ENCODE measurements around the gene MICAL1. TPM values are rescaled to one million over a fixed set of nuclear protein-coding genes. Genes with fewer than 3 reads are reported as not detected.

The MICAL1 gene
- polyA plus RNA-seq, result 100 to 1,000 TPM in 3 of 4 donors, 10 to 100 TPM in 1; 48.0 to 316 (median 181) TPM
- long read RNA-seq, donor 1, transcript MICAL1-202 (25 exons, 3,645 nt), result major isoform, 7 of 193 reads
- long read RNA-seq, donor 1, partial matches to known transcripts, result 186 of 193 reads
- long read RNA-seq, donor 1, other reads (novel, unspliced or antisense), result 0 of 193 reads
- long read RNA-seq, donor 2, partial matches to known transcripts, result 0 of 2 reads
- long read RNA-seq, donor 2, other reads (novel, unspliced or antisense), result 0 of 2 reads
- long read RNA-seq, donor 3, partial matches to known transcripts, result 38 of 39 reads
- long read RNA-seq, donor 3, other reads (novel, unspliced or antisense), result 0 of 39 reads
- long read RNA-seq, donor 4, result 0 reads
- long read RNA-seq, donor 5, partial matches to known transcripts, result 19 of 19 reads
- long read RNA-seq, donor 5, other reads (novel, unspliced or antisense), result 0 of 19 reads
- long read RNA-seq, donor 6, partial matches to known transcripts, result 16 of 19 reads
- long read RNA-seq, donor 6, other reads (novel, unspliced or antisense), result 0 of 19 reads
- long read RNA-seq, donor 7, result 0 reads
- long read RNA-seq, donor 8, result 0 reads
- long read RNA-seq, donor 9, partial matches to known transcripts, result 5 of 6 reads
- long read RNA-seq, donor 9, other reads (novel, unspliced or antisense), result 0 of 6 reads
- long read RNA-seq, donor 10, partial matches to known transcripts, result 12 of 16 reads
- long read RNA-seq, donor 10, other reads (novel, unspliced or antisense), result 0 of 16 reads

DNA sequence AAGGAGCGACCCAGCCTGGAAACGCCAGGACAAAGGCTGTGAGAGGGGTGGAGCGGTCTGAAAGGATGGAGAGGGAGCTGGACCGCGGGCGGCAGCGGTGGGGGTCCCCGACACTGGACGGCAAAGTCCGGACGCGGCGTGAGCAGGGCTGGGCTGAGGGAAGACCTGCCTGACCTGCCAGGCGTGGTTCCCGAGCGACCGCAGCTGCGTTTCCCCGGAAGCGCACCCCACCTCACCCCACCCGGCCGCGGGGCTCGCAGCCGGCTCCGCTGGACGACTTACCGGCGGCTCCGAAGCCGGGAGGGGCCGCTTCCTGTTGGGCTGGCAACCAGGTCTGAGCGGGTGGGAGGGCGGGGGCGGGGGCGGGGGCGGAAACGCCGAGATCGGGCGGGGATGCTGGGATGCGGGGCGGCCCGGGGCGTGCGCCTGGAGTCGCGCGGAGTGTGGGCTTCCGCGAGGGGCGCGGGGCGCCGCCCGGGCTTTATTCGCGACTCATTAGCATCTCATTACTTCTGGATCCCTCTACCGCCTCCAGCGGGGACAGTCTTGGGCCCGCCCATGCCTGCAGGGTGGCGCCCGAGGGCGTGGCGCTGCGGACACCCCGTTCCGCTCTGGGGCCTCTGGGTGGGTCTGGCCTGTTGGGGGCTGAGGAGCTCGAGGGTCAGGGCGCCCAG lies at the start of gene MICAL1:
MICAL1 (minus strand) TSS at position 336 of the 674 bp plus-strand sequence. CDS start 1,576 bp downstream, outside the sequence.
- WGBS, 3 donors, result 0% methylated on average over 39 to 70 of the region's 70 CpGs
- H3K27ac ChIP-seq (ENCODE audit: low read depth in 1 of 3, low read length in 2 of 3), result peak within 1 kb of the TSS; percentile 89 to 96 (median 90)
- no peak for FAIRE-seq

DNA sequence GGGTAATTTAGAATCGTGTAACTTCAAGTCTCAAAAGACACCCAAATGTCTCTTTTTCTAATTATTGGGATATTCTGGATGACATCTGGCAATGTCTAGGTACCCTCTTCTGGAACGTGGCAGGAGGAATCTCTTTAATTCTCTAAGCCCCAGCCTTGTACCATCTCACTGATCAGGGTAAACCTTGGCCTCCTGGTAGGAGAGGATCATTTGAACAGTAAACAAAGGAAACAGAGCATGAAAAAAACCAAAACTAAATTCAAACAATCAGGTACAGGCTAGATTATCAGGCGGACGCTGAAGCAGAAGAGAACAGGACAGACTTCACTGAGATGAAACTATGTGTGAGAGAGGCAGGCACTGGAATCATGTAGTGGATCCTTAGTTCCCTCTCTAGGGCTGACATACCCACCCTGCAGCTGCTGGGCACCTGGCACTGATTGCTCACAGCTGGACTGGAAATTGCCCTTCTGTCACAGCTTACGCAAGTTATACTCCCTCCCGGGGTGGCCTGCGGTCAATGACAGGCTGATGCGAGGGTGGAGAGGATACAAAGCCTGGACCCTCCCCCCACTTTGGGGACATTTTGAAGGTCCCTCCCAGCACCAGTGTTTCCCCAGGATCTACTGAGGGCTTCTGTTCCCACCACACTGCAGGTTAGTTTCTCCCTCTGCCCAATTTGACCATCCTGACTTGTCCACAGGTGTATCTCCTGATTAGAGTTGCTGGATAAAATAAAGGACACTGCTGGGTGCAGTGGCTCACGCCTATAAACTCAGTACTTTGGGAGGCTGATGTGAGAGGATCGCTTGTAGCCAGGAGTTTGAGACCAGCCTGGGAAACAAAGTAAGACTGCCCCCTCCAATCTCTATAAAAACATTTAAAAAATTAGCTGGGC lies 48.0 kb upstream of the MICAL1 start:
- DNase-seq (peak in 1 of 2 donors; percentile 36), FAIRE-seq (no peak)
- no peak overlapping the region for H3K27ac ChIP-seq (ENCODE audit: low read depth in 1 of 3, low read length in 2 of 3)
- no peaks in the 10 kb centered on the region for H3K9me3 ChIP-seq (ENCODE audit: control insufficient read depth in 2 of 2, insufficient read depth in 1 of 2, low read depth in 1 of 2, low read length in 1 of 2)
- WGBS, 3 donors, result 30 to 59% (median 37%) methylated on average over 10 of the region's 10 CpGs
- H3K4me1 ChIP-seq (ENCODE audit: control insufficient read depth in 3 of 3, insufficient read depth in 2 of 3, low read depth in 1 of 3, low read length in 2 of 3), result no peaks in the 10 kb centered on the region
- no peaks in the 10 kb centered on the region for H3K27me3 ChIP-seq (ENCODE audit: control insufficient read depth in 3 of 3, insufficient read depth in 3 of 3, low read length in 3 of 3)
- H3K36me3 ChIP-seq (ENCODE audit: control insufficient read depth in 3 of 3, insufficient read depth in 2 of 3, low read depth in 1 of 3, low read length in 3 of 3), result no peaks in the 10 kb centered on the region
- no peak overlapping the region for H3K4me3 ChIP-seq (ENCODE audit: low read depth in 1 of 3, low read length in 3 of 3)

More for the DNA sequence above, at the start of gene MICAL1:
- H3K9me3 ChIP-seq (ENCODE audit: control insufficient read depth in 2 of 2, insufficient read depth in 1 of 2, low read depth in 1 of 2, low read length in 1 of 2), result no peaks in the 10 kb centered on the region
- peak within 1 kb of the TSS; percentile 80 to 94 (median 83) for H3K4me3 ChIP-seq (ENCODE audit: low read depth in 1 of 3, low read length in 3 of 3)
- peaks cover 0 to 30% (median 2%) of the 10 kb centered on the region in 3 donors for H3K36me3 ChIP-seq (ENCODE audit: control insufficient read depth in 3 of 3, insufficient read depth in 2 of 3, low read depth in 1 of 3, low read length in 3 of 3)
- peak; percentile 90 to 93 for DNase-seq
- H3K27me3 ChIP-seq (ENCODE audit: control insufficient read depth in 3 of 3, insufficient read depth in 3 of 3, low read length in 3 of 3), result no peaks in the 10 kb centered on the region
- H3K4me1 ChIP-seq (ENCODE audit: control insufficient read depth in 3 of 3, insufficient read depth in 2 of 3, low read depth in 1 of 3, low read length in 2 of 3), result peaks cover 5 to 34% (median 5%) of the 10 kb centered on the region in 3 donors

DNA sequence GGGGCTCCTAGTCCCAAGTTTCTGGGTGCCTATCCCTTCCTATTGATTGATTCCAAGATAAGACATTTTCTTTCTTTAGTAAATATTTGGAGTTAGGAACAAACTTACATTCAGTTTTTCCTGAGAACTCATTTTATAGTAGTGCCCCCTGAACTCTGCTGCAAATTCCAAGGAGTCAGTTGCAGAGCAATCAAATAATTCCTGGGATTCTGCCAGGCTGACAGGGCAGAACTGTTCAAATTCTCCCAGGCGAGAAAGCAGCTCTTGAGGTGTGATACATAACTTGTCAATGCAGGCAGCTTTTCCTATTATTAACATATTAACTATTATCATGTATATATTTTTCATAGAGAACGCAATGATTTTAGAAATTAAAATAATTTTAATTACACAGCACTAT lies 43.4 kb upstream of the MICAL1 start:
- 43 to 71% (median 53%) methylated on average over 2 of the region's 2 CpGs for WGBS, 3 donors
- no peak for DNase-seq

GRCh38 chr6:109498052-109498451 lies 42.5 kb upstream of the MICAL1 start:
- Histone ChIP-seq H3K4me1 (ENCODE audit: control insufficient read depth in 3 of 3, insufficient read depth in 2 of 3, low read depth in 1 of 3, low read length in 2 of 3) (no peaks in the 10 kb centered on the region), H3K4me3 (ENCODE audit: low read depth in 1 of 3, low read length in 3 of 3) (no peak overlapping the region), H3K9me3 (ENCODE audit: control insufficient read depth in 2 of 2, insufficient read depth in 1 of 2, low read depth in 1 of 2, low read length in 1 of 2) (no peaks in the 10 kb centered on the region), H3K27ac (ENCODE audit: low read depth in 1 of 3, low read length in 2 of 3) (no peak overlapping the region), H3K27me3 (ENCODE audit: control insufficient read depth in 3 of 3, insufficient read depth in 3 of 3, low read length in 3 of 3) (no peaks in the 10 kb centered on the region), H3K36me3 (ENCODE audit: control insufficient read depth in 3 of 3, insufficient read depth in 2 of 3, low read depth in 1 of 3, low read length in 3 of 3) (no peaks in the 10 kb centered on the region)
- WGBS, 3 donors, result 85 to 90% (median 89%) methylated on average over 4 of the region's 4 CpGs
- FAIRE-seq, result no peak
- no peak for DNase-seq

More for the DNA sequence above, 43.4 kb upstream of the MICAL1 start:
- H3K36me3 ChIP-seq (ENCODE audit: control insufficient read depth in 3 of 3, insufficient read depth in 2 of 3, low read depth in 1 of 3, low read length in 3 of 3), result no peaks in the 10 kb centered on the region
- no peaks in the 10 kb centered on the region for H3K27me3 ChIP-seq (ENCODE audit: control insufficient read depth in 3 of 3, insufficient read depth in 3 of 3, low read length in 3 of 3)
- FAIRE-seq, result no peak
- no peak overlapping the region for H3K4me3 ChIP-seq (ENCODE audit: low read depth in 1 of 3, low read length in 3 of 3)
- no peaks in the 10 kb centered on the region for H3K4me1 ChIP-seq (ENCODE audit: control insufficient read depth in 3 of 3, insufficient read depth in 2 of 3, low read depth in 1 of 3, low read length in 2 of 3)
- no peaks in the 10 kb centered on the region for H3K9me3 ChIP-seq (ENCODE audit: control insufficient read depth in 2 of 2, insufficient read depth in 1 of 2, low read depth in 1 of 2, low read length in 1 of 2)
- no peak overlapping the region for H3K27ac ChIP-seq (ENCODE audit: low read depth in 1 of 3, low read length in 2 of 3)

DNA sequence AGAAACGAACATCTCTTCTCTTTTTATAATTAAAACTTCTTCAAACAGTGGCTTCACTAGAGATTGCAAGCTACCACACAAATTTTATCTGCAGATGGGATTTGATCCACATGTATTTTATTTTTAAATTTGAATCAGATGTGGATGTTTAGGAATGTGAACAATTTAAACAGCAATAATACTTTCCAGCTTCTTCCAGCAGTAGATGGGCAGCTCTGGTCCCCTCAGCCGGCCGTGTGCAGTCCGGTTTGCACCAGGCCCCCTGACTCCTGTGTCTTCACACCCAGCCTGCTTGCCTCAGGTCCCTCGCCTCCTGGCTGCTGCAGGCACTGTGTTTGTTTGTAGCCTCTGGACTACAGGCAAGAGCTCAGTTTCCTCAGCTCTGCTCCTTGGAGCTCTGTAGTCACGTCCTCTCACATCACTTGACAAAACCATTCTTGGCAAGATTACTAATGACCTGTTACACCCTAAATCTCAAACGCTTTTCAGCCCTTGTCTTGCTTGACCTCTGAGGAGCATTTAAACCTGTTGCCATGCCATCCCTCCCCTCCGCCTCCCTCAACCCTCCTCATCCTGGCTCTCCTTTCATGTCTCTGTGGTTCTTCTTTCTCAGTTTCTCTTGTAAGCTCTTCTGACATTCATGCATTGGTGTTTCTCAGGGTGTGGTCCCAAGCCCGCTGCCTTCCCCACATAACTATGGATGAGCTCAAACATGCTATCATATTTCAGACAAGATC lies 40.6 kb upstream of the MICAL1 start:
- FAIRE-seq, result no peak

DNA sequence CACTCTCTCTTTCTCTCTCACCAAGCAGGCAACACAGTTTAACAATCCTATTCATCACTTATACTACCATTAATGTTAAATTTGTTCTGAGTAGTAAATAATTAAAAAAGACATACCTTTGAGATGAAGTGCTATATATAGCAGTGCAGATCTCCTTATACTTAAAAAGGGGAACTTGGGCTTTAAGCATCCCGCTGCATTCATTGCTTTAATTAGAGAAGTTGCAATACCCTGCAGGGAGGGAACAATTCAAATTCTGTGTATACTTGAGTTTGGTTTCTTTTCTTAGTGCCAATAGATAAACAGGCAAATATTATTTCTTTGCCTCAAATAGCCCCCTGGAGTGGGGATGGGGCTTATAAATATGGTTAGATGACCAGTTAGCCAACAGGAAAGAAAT lies 38.3 kb upstream of the MICAL1 start:
- H3K4me3 ChIP-seq (ENCODE audit: low read depth in 1 of 3, low read length in 3 of 3), result no peak overlapping the region
- DNase-seq, result no peak
- 78 to 96% (median 93%) methylated on average over 1 of the region's 1 CpG for WGBS, 3 donors

More for the DNA sequence above, 40.6 kb upstream of the MICAL1 start:
- Histone ChIP-seq H3K4me1 (ENCODE audit: control insufficient read depth in 3 of 3, insufficient read depth in 2 of 3, low read depth in 1 of 3, low read length in 2 of 3) (no peaks in the 10 kb centered on the region), H3K27me3 (ENCODE audit: control insufficient read depth in 3 of 3, insufficient read depth in 3 of 3, low read length in 3 of 3) (no peaks in the 10 kb centered on the region), H3K36me3 (ENCODE audit: control insufficient read depth in 3 of 3, insufficient read depth in 2 of 3, low read depth in 1 of 3, low read length in 3 of 3) (no peaks in the 10 kb centered on the region), H3K4me3 (ENCODE audit: low read depth in 1 of 3, low read length in 3 of 3) (no peak overlapping the region), H3K9me3 (ENCODE audit: control insufficient read depth in 2 of 2, insufficient read depth in 1 of 2, low read depth in 1 of 2, low read length in 1 of 2) (no peaks in the 10 kb centered on the region), H3K27ac (ENCODE audit: low read depth in 1 of 3, low read length in 2 of 3) (no peak overlapping the region)
- DNase-seq, result no peak
- 78 to 87% (median 85%) methylated on average over 9 of the region's 9 CpGs for WGBS, 3 donors

DNA sequence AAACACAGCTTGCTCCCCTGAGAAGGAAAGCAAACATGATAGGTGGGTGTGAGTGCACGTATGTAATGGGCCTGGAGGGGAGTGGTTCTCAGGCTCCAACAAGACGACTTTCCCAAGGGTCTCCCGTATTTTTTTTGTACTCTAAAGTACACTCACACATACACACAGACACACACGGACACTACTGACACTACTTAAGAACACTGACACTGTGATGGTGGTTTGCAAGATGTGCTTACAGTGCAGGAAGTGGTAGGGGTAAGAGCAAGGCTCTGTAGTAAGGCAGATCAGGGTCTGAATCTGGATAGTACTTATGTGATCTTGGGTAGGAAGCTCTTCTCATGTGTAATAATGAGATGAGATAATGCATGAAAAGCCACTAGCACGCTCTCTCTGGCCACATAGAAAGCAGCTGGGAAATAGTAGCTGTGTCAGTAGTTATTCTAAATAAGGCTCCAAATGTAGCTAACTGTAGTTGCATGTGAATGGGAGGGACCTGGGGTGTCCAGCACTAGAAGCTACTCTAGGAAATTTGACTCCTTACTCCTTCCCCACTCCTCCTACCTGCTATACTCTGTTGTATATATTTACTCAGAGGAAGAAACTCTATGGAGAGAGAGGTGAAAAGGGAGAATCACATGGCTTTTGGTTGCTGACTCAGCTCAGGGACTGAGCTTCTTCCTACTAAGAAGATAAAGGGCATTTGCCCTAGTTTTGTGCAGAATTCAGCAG lies 35.8 kb upstream of the MICAL1 start:
- DNase-seq (peak in 1 of 2 donors; percentile 58), FAIRE-seq (no peak)
- Histone ChIP-seq H3K27ac (ENCODE audit: low read depth in 1 of 3, low read length in 2 of 3) (peak overlapping the region in 2 of 3 donors; percentile 8 to 71), H3K27me3 (ENCODE audit: control insufficient read depth in 3 of 3, insufficient read depth in 3 of 3, low read length in 3 of 3) (no peaks in the 10 kb centered on the region), H3K36me3 (ENCODE audit: control insufficient read depth in 3 of 3, insufficient read depth in 2 of 3, low read depth in 1 of 3, low read length in 3 of 3) (no peaks in the 10 kb centered on the region), H3K4me1 (ENCODE audit: control insufficient read depth in 3 of 3, insufficient read depth in 2 of 3, low read depth in 1 of 3, low read length in 2 of 3) (no peaks in the 10 kb centered on the region), H3K9me3 (ENCODE audit: control insufficient read depth in 2 of 2, insufficient read depth in 1 of 2, low read depth in 1 of 2, low read length in 1 of 2) (no peaks in the 10 kb centered on the region), H3K4me3 (ENCODE audit: low read depth in 1 of 3, low read length in 3 of 3) (no peak overlapping the region)
- WGBS, 3 donors, result 55 to 73% (median 67%) methylated on average over 5 of the region's 5 CpGs

More for the DNA sequence above, 38.3 kb upstream of the MICAL1 start:
- Histone ChIP-seq H3K9me3 (ENCODE audit: control insufficient read depth in 2 of 2, insufficient read depth in 1 of 2, low read depth in 1 of 2, low read length in 1 of 2) (no peaks in the 10 kb centered on the region), H3K4me1 (ENCODE audit: control insufficient read depth in 3 of 3, insufficient read depth in 2 of 3, low read depth in 1 of 3, low read length in 2 of 3) (no peaks in the 10 kb centered on the region), H3K36me3 (ENCODE audit: control insufficient read depth in 3 of 3, insufficient read depth in 2 of 3, low read depth in 1 of 3, low read length in 3 of 3) (no peaks in the 10 kb centered on the region), H3K27ac (ENCODE audit: low read depth in 1 of 3, low read length in 2 of 3) (no peak overlapping the region), H3K27me3 (ENCODE audit: control insufficient read depth in 3 of 3, insufficient read depth in 3 of 3, low read length in 3 of 3) (no peaks in the 10 kb centered on the region)
- no peak for FAIRE-seq

All from small intestine (tissue), 16 donors.